Vagina (tissue), 2 donors: ENCODE data around the gene CETP. TPM values are rescaled to one million over a fixed set of nuclear protein-coding genes. Genes with fewer than 3 reads are reported as not detected.
A peak's percentile ranks its signal among the peaks of the same experiment; 100 is the strongest.
"Not testable (repeated sequence)": the region's sequence is repeated elsewhere in the genome, so short reads cannot be mapped to it uniquely, and the experiment has no call there.

Experiments used
- DNase-seq, 2 donors: peaks; one replicate each; pipeline ENCODE4 v3.0.0-alpha.2; 2017; ENCODE audit errors: extremely low spot score in 2 of 2
- H3K27ac ChIP-seq: fragments of 200-600 bp; sonication (generic); one replicate; pipeline ENCODE4 v1.5.1; 2019
- H3K27me3 ChIP-seq: fragments of 200-600 bp; sonication (generic); one replicate; pipeline ENCODE4 v1.5.1; 2019
- H3K36me3 ChIP-seq, 2 donors: fragments of 200-600 bp; sonication (generic); one replicate each; pipeline ENCODE4 v1.5.1; 2017 to 2019
- H3K4me1 ChIP-seq: fragments of 200-600 bp; sonication (generic); one replicate; pipeline ENCODE4 v1.5.1; 2019
- H3K4me3 ChIP-seq, 2 donors: fragments of 200-600 bp; sonication (generic); 1 replicate in 1 of 2; 2 replicates in 1 of 2; pipeline ENCODE4 v1.5.1; 2016 to 2019
- H3K9me3 ChIP-seq: fragments of 200-600 bp; sonication (generic); one replicate; pipeline ENCODE4 v1.5.1; 2019
- POLR2A ChIP-seq, 2 donors: fragments of 450-650 bp; IDR thresholded peaks; one replicate each; pipeline ENCODE4 v1.6.1; 2017; ENCODE audit warnings: antibody characterized with exemption in 2 of 2, mild to moderate bottlenecking in 2 of 2, moderate library complexity in 2 of 2
- POLR2AphosphoS5 ChIP-seq, 2 donors: sonication (generic); formaldehyde crosslinking; IDR thresholded peaks; one replicate each; pipeline ENCODE4 v1.9.0; 2017; ENCODE audit warnings: antibody characterized with exemption in 2 of 2, mild to moderate bottlenecking in 2 of 2, low read depth in 1 of 2; ENCODE audit not compliant: insufficient read depth in 1 of 2
- intact Hi-C: fragments of 100-400 bp; cut with DNase I; formaldehyde crosslinking; loops from one replicate; pipeline ENCODE4 v1.15.1; 2023
- total RNA-seq: library from RNA; depleted of rRNA; stranded (reverse); fragments of >200 nt; gene quantifications from one replicate; pipeline ENCODE4 v1.2.3, GENCODE V29; 2016
- TF ChIP-seq, protein P1 (sequence below), 3 experiments: fragments of 450-650 bp in 2 of 3; fragments of 200-600 bp in 1 of 3; sonication (generic) in 1 of 3; IDR thresholded peaks; one replicate each; pipeline ENCODE4 v1.5.1; 2017 to 2019; ENCODE audit warnings: antibody characterized with exemption in 3 of 3, mild to moderate bottlenecking in 2 of 3, moderate library complexity in 2 of 3

The CETP gene
- total RNA-seq, 1 donor from 2014 or later: not detected

DNA sequence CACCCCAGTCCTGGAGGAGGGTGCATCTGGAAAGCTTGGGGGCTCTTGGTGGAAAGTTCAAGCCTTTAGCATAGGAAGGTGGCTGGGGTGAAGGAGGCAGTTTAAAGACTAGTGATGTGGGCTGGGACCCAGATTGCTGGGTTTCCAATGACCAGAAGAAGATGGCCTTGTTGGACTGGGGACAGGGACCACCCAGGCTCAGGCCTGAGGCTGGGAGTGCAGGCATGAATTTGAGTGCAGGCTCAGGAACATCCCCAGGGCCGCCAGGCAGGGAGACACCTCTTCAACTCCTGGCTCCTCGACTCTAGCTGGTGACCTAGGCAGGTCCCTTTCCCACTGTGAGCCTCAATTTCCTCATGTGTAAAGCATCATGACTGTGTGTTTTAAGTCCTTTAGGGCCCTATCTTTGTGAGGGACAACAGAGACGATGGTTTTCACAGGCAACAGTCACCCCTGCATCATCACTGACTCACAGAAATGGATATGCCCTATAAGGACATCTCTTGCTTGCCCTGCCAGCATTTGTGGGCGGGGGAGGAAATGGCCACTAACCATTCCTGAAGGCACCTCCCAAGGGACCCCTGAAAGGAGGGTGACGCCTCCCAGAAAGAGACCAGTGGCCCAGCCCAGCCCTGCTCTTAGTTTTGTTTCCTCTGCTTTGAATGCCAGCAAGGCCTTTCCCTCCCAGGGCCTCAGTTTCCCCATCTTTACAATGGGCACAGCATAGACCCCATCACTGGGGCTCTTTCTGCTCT is 38.7 kb downstream of the CETP start:
- H3K27me3 ChIP-seq: no peaks in the 10 kb centered on the region
- peak overlapping the region; percentile 76 for H3K27ac ChIP-seq
- H3K4me3 ChIP-seq: no peak overlapping the region
- intact Hi-C loops: no loop called here
- TF ChIP-seq, protein P1, sequence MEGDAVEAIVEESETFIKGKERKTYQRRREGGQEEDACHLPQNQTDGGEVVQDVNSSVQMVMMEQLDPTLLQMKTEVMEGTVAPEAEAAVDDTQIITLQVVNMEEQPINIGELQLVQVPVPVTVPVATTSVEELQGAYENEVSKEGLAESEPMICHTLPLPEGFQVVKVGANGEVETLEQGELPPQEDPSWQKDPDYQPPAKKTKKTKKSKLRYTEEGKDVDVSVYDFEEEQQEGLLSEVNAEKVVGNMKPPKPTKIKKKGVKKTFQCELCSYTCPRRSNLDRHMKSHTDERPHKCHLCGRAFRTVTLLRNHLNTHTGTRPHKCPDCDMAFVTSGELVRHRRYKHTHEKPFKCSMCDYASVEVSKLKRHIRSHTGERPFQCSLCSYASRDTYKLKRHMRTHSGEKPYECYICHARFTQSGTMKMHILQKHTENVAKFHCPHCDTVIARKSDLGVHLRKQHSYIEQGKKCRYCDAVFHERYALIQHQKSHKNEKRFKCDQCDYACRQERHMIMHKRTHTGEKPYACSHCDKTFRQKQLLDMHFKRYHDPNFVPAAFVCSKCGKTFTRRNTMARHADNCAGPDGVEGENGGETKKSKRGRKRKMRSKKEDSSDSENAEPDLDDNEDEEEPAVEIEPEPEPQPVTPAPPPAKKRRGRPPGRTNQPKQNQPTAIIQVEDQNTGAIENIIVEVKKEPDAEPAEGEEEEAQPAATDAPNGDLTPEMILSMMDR (IDR thresholded peaks at IDR 0.05): no peak
- peak in 1 of 2 donors; percentile 62 for TF ChIP-seq POLR2AphosphoS5 (IDR thresholded peaks at IDR 0.05; ENCODE audit: insufficient read depth in 1 of 2, low read depth in 1 of 2)
- DNase-seq: no peak
- H3K4me1 ChIP-seq: peaks cover 38% of the 10 kb centered on the region
- no peaks in the 10 kb centered on the region for H3K36me3 ChIP-seq
- H3K9me3 ChIP-seq: no peaks in the 10 kb centered on the region

DNA sequence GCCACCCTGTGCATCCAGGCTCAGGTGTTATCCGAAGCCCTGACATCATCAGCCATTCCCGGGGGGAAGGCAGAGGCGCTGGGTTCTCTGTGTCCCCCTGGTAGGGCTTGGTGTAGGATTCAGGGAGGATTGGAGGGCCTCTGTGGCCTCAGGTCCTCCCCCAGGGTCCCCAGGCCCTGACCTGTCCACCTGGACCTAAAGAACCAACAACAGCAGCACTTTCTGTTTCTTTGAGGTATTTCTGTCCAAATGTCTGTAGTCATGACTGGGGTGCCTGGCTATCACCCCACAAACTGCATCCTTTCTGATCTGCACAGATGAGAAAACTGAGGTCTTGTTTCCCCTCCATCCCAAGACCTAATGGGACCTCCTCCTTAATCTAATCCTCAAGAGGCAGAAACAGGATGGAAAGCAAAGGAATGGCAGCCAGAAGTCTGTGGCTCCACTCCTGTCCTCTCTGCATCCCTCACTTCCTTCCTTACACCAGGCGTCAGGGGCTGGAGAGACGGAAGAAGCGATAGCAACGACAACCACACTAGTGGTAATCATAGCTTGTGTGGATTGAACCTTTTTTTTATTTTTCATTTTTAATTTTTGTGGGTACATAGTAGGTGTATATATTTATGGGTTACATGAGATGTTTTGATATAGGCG is 39.4 kb downstream of the CETP start:
- peaks cover 38% of the 10 kb centered on the region for H3K4me1 ChIP-seq
- H3K36me3 ChIP-seq: no peaks in the 10 kb centered on the region
- no peaks in the 10 kb centered on the region for H3K9me3 ChIP-seq
- peak overlapping the region; percentile 76 for H3K27ac ChIP-seq
- no peak for TF ChIP-seq POLR2AphosphoS5 (IDR thresholded peaks at IDR 0.05; ENCODE audit: insufficient read depth in 1 of 2, low read depth in 1 of 2)
- no peak for TF ChIP-seq POLR2A (IDR thresholded peaks at IDR 0.05)
- no peak for DNase-seq
- intact Hi-C loops: no loop called here
- no peaks in the 10 kb centered on the region for H3K27me3 ChIP-seq
- no peak overlapping the region for H3K4me3 ChIP-seq

DNA sequence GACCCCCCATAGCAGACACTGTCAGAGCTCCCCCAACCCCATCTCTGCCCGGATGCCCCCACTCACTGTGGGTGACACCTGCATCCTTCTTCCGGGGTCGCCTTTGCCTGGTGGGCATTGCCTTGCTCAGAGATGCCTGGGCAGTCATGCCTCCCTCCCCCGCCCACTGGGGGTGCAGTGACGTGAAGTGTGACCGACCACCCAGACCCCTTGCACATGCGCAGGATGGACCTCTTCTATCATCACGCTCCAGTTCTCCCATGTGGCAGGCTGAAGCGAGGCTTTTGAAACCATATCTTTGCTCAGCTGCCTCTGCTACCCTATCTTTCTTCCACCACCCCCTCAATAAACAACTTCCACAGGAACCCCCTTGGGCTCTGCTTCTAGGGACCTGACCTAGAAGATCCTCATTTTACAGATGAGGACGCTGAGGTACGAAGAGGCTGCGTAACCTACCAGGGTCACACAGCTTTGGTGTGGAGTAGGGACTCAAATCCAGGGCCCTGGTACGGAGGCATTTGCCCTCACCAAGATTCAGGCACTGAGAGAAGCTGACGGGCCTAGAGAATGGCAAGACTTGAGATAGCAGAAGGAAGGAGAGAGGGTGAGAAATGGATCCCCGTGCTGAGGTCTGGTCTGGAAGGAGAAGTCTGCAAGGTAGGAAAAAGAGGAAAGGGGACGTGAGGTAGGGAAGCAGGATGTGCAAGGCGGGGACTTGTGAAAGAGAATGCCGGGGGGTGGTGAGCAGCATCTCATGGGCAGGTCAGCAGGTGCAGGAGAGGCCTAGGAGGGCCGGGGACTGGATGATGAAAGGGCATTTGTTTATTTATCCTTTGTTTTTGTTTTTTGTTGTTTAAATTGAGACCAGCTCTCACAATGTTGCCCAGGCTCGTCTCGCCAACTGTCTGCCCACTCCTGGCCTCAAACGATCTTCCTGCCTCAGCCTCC is 42.0 kb downstream of the CETP start:
- Histone ChIP-seq H3K27me3 (no peaks in the 10 kb centered on the region), H3K9me3 (no peaks in the 10 kb centered on the region), H3K4me1 (peaks cover 24% of the 10 kb centered on the region), H3K36me3 (no peaks in the 10 kb centered on the region), H3K27ac (no peak overlapping the region), H3K4me3 (no peak overlapping the region)
- no peak for TF ChIP-seq POLR2AphosphoS5 (IDR thresholded peaks at IDR 0.05; ENCODE audit: insufficient read depth in 1 of 2, low read depth in 1 of 2)
- no peak for TF ChIP-seq POLR2A (IDR thresholded peaks at IDR 0.05)
- TF ChIP-seq, protein P1 (IDR thresholded peaks at IDR 0.05): no peak
- intact Hi-C loops: no loop called here
- DNase-seq: no peak

- no peaks in the 10 kb centered on the region for H3K36me3 ChIP-seq
- no peaks in the 10 kb centered on the region for H3K27me3 ChIP-seq
- no peak for DNase-seq
- peaks cover 17% of the 10 kb centered on the region for H3K4me1 ChIP-seq
- TF ChIP-seq POLR2A (IDR thresholded peaks at IDR 0.05): no peak
- TF ChIP-seq, protein P1 (IDR thresholded peaks at IDR 0.05): no peak
- TF ChIP-seq POLR2AphosphoS5 (IDR thresholded peaks at IDR 0.05; ENCODE audit: insufficient read depth in 1 of 2, low read depth in 1 of 2): no peak
- H3K9me3 ChIP-seq: no peaks in the 10 kb centered on the region
- H3K4me3 ChIP-seq: no peak overlapping the region
- no peak overlapping the region for H3K27ac ChIP-seq
- intact Hi-C loops: no loop called here
Measured at GRCh38 chr16:57004387-57005250, 42.9 kb downstream of the CETP start.

GRCh38 chr16:57005597-57005996 is 43.8 kb downstream of the CETP start:
- intact Hi-C loops, H3K9me3 ChIP-seq, H3K27ac ChIP-seq, H3K4me3 ChIP-seq, H3K27me3 ChIP-seq, H3K4me1 ChIP-seq, DNase-seq, H3K36me3 ChIP-seq: not testable (repeated sequence)
